CD4-positive, alpha-beta T cell treated with Interleukin-6 for 4 hours (primary cell): Measurements from ENCODE around the gene TSC22D3.
"Not testable (repeated sequence)": the region's sequence is repeated elsewhere in the genome, so short reads cannot be mapped to it uniquely, and the experiment has no call there.

Experiments
- DNase-seq: peaks from one replicate; pipeline ENCODE4 v3.0.0-alpha.2; 2020; ENCODE audit warnings: mixed read lengths

Gene TSC22D3

DNA sequence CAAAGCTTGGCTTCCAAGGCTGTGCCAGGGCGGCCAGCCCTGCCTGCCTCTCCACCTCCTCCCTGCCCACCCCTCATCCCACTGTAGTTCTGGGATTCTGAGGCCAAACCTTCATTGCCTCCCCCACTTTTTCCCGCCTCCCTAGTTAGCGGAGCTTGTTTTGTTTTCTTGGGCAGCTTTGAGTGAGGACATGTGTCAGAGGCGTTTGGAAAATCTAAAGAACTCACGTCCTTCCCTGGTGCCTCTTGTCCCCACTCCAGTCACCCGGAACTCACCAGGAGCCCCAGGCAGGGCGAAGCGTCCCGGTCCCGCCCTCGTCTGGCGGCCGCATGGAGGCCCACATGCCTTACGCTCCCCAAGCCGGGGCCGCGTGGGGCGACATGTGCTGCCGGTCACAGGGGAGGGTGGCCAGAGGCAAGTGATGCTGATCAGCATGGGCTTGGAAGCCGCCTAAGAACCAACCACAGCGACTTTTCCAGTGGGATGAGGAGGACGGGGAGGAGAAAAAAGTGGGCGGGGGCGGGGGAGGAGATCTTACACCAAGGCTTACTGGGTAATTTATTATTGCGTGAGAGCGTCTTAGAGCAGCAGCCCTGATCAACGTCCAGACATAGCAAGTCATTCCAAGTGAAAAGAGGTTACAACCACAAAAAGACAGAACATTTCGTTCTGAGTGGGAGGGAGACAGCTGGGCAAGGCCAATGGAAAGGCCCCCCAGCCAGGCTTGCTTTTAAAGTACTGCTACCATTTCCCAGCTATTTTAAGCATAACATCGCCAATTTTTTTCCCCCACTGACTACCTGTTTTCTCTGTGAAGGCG lies 98.8 kb downstream of the TSC22D3 start:
- peak; percentile 62 for DNase-seq

DNA sequence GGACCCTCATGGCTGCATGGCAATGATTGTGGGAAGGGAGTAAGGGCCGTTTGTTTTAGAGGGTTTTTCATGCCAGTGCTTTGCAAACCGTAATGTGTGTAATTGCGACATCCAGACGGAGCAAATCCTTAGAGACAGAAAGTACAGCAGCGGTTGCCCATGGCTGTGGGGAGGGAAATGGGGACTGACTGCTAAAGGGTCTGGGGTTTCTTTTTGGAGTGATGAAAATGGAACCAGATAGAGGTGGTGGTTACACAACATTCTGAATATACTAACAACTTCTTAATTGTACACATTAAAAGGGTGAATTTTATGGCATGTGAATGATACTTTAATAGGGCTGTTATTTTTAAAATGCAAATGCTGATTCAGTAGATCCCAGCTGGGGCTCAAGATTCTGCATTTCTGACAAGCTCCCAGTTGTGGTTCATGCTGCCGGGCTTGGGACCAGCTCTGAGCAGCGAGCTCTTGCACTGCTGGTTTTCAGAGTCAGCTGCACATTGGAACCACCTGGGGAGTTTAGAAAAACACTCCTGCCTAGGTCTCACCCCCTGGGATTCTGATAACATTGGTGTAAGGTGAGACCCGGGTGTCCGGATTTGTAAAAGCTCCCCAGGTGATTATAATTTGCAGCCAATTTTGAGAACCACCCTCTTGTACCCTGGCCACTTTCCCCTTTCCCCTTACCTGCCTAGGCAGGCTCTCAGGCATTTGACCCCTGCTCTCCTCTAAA lies 99.6 kb downstream of the TSC22D3 start:
- DNase-seq, result no peak

DNA sequence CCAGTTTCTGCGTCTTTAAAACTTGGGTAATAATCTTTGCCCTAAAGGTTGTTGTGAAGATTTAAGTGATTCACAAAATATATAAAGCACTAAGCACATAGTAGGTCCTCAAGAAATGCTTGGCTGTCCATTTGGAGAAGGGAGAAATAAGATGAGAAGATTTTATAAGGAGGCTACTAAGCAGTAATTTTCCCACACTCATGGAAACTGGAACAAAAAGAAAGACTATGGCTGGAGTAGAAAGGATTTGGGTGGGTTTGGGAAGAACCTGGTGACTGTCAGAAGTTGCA lies 100.3 kb downstream of the TSC22D3 start:
- no peak for DNase-seq

DNA sequence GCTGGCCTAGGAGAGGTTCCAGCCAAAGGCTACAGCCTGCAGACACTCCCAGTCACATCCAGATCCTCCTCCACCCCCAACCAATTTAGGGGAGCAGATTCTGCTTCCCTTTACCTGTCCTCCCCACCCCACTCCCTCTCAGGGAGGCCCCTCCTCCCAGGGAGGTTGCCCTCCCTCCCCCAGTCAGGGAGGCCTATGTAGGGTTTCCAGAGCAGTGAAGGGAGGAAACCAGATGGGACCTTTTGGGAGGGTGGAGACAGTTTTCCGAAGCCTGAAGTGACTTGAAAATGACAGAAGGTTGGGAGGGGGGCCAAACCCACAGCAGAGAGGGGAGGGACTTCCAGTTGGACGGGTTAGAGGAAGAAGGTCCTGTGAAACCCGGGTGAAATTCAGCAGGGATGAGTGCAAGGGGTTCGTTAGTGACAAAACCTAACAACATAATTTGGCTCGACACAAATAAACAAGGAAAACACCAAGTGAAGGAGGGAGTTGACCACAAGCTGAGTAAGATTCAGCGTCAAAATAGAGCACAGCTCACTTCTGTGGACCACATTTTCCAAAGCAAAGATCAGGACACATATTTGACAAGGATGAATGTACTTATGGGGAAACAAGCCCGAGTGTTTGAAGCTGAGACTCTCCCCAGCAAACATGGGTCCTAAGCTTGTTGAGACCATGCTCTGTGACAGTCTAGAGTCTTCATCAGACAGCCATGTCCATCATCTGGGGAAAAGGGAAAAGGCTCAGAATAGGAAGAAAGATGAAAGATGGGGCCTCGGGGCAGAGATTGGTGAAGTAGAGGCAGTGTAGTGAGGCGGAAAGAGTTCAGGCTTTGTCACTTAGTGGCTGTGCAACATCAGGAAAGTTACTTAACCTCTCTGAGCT lies 100.9 kb downstream of the TSC22D3 start:
- DNase-seq, result peak; percentile 46

DNA sequence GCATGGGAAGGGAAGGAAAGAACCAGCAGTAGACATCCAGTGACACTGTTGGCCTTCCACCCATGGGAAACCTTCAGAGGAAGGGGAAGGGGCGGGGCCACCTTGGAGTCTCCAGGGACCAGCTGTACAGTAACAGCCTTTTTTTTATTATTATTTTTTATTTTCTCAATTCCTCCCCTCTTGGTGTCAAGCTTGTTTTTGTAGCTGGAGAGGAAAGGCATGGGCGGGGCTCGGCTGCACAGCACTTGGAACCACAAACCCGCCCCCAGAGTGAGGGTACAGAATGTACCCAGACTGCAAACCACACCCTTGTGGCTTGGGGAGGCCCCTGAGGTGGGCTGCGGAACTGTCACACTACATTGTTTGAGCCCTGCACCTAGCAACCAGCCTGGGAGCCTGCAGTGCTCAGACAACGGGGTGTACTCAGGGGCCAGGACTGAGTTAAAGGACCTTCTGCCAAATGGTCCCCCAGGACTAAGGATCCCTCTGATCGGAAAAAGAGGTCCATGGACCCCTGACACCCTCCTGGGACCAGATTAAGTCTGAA lies 101.6 kb downstream of the TSC22D3 start:
- peak; percentile 94 for DNase-seq

DNA sequence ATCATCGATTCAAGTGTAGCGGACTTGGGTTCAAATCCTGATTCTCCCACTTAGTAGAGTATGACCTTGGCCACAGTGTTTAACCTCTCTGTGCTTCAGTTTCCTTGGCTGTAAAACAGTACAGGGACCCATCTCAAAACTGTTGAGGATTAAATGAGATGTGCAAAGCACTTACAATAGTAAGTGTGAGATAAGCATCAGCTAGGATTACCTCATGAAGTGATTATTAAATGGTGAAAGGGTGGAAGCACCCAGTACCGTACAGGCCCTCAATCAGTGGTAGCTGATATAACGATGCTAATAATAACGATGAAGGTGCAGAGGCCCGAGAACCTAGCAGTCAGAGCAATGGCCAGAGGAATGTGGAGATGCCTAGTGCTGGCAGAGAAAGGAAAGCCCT lies 102.2 kb downstream of the TSC22D3 start:
- DNase-seq, result no peak

DNA sequence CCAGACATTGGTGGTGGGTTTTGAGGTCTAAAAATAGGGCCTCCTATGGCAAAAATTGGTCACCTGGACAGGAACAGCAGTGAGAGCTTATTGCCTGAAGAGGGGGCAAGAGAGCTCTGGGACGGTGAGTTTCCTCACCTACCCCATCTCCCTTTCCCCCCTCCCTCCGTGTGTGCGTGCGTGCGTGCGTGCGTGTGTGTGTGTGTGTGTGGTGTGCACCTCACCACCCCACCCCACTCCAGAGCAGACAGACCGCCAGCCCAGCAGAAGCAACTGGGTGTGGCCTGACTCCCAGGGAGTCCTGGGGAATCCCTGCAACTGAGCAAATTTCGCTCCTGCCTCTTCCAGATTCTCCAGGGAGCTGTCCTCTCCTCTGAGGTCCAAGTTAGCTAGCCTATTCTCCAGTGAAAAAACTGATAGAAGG lies 102.6 kb downstream of the TSC22D3 start:
- peak; percentile 88 for DNase-seq

DNA sequence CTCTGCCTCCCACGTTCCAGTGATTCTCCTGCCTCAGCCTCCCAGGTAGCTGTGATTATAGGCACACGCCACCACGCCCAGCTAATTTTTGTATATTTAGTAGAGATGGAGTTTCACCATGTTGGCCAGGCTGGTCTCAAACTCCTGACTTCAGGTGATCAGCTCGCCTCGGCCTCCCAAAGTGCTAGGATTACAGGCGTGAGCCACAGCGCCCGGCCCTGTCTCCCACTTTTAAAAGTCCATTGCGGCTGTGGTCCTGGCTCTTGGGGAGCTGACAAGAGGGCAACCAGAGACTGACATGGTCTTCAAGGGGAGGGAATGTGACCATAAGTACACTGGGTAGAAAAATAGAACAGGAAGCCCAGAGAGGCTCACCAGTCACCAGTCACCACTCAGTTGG lies 104.3 kb downstream of the TSC22D3 start:
- DNase-seq, result not testable (repeated sequence)

DNA sequence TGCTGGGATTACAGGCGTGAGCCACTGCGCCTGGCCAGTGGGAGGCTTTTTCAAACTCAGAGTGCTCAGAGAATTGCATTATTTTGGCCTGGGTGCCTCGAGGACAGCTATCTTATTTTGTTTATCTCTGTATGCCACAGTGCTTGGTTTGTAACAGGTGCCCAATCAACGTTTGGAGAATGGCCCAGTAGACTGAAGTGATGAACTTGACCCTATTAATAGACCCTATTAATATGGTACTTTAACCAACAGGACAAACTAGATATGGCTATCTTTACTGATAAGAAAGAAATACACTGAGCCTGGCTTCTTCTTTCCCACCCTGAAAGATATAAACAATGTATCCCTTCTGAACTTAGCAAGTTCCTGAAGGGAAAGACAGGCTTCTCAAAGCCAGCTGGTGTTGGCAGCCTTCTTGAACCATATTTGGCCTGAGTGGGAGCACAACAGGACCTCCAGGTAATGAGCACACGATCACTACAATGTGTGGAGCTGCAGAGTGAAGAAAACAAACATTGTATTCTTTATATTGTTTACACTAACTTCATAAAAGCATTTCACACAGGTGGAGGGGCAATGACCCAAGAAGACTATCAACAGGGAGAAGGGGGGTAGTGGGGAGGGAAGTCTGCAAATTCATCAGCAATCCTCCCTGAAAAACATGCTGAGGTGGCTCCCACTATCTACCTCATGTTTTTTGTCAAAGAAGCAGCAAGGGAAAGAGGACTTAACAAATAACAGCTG lies 105.5 kb downstream of the TSC22D3 start:
- no peak for DNase-seq

DNA sequence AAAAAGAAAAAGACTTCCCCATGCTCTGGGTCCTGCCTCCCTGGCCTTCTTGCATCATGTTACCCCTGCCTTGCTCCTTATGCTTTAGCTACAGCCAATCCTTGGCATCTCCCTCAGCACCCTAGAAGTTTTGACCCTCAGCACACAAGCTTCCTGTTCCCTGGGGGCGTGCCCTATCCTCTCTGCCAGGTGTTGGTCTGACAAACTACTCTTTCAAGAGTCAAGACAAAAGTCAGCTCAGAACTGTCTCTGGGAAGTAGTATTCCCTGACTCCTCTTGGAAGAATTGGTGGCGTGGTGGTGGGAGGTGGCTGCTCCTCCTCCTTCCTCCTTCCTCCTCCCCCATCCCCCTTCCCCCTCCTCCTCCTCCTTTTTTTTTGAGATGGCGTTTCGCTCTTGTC lies 106.3 kb downstream of the TSC22D3 start:
- DNase-seq, result no peak

DNA sequence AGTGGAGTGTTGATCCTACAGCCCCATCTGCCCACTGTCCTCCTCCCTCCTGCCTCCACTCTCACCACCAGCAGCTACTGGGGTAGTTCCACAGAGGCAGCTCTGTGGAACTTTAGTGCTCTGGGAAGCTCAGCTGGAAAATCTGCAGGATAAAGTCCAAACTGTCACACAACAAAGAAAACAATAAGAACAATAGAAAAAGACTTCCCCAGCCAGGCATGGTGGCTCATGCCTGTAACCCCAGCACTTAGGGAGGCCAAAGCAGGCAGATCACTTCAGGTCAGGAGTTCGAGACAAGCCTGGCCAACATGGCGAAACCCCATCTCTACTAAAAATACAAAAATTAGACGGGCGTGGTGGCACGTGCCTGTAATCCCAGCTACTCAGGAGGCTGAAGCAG lies 106.9 kb downstream of the TSC22D3 start:
- DNase-seq, result not testable (repeated sequence)

DNA sequence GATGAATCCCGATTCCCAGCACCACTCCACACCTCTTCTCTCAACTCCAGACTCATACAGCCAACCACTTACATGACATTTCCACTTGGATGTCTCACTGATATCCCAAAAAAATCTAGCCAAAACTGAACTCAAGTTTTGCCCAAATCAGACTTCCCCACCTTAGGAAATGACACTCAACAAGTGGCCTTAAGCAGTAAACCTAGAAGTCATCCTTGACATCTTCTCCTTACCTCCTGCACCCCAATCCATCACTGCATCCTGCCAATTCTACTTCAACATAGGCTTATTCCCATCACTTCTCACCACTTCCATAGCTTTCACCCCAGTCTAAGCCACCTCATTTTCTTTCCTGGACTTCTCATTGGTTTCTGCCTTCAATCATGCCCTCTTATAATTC lies 108.2 kb downstream of the TSC22D3 start:
- DNase-seq, result no peak

DNA sequence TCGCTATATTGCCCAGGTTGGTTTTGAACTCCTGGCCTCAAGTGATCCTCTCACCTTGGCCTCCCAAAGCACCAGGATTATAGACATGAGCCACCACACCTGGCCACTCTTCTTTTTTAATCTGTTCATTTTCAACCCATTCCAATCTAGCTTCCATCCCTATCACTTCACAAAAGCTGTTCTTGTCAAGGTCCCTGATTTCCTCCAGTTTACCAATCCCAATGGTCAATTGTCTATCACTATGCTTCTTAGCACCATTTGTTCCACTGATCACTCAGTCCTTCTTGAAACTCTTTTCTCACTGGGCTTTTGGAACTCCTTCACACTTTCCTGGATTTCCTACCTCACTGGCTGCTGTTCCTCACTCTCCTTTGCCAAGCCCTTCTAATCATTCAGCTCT lies 108.7 kb downstream of the TSC22D3 start:
- DNase-seq, result no peak
